ENCODE data around the gene TPO. TPM values are rescaled to one million over a fixed set of nuclear protein-coding genes. Genes with fewer than 3 reads are reported as not detected.
"Not testable (repeated sequence)": the region's sequence is repeated elsewhere in the genome, so short reads cannot be mapped to it uniquely, and the experiment has no call there.

The TPO gene
- total RNA-seq, 1 donor from 2014 or later = not detected

GRCh38 chr2:1517291-1517690, 104.0 kb downstream of the TPO start:
- H3K4me1 ChIP-seq (ENCODE audit: control insufficient read depth in 3 of 3, insufficient read depth in 3 of 3, low read length in 3 of 3); H3K9me3 ChIP-seq (ENCODE audit: control insufficient read depth in 3 of 3, low read length in 3 of 3); H3K27ac ChIP-seq (ENCODE audit: low read depth, low read length); H3K4me3 ChIP-seq (ENCODE audit: low read length in 3 of 3); H3K9ac ChIP-seq (ENCODE audit: low read depth in 1 of 3, low read length in 3 of 3); H3K36me3 ChIP-seq (ENCODE audit: control insufficient read depth in 3 of 3, insufficient read depth in 3 of 3, low read length in 3 of 3): not testable (repeated sequence)
- peaks cover 3 to 16% (median 8%) of the 10 kb centered on the region in 3 donors for H3K27me3 ChIP-seq (ENCODE audit: control insufficient read depth in 3 of 3, insufficient read depth in 3 of 3, low read length in 3 of 3)

- Histone ChIP-seq H3K36me3 (ENCODE audit: control insufficient read depth in 3 of 3, insufficient read depth in 3 of 3, low read length in 3 of 3) (peaks cover 0 to 2% (median 0%) of the 10 kb centered on the region in 3 donors), H3K27ac (ENCODE audit: low read depth, low read length) (no peak overlapping the region), H3K27me3 (ENCODE audit: control insufficient read depth in 3 of 3, insufficient read depth in 3 of 3, low read length in 3 of 3) (peaks cover 2 to 11% (median 4%) of the 10 kb centered on the region in 3 donors), H3K4me1 (ENCODE audit: control insufficient read depth in 3 of 3, insufficient read depth in 3 of 3, low read length in 3 of 3) (no peaks in the 10 kb centered on the region), H3K4me3 (ENCODE audit: low read length in 3 of 3) (no peak overlapping the region), H3K9me3 (ENCODE audit: control insufficient read depth in 3 of 3, low read length in 3 of 3) (no peaks in the 10 kb centered on the region), H3K9ac (ENCODE audit: low read depth in 1 of 3, low read length in 3 of 3) (no peak overlapping the region)
These were observed 104.5 kb downstream of the TPO start for GRCh38 chr2:1517786-1518185.

- H3K4me1 ChIP-seq (ENCODE audit: control insufficient read depth in 3 of 3, insufficient read depth in 3 of 3, low read length in 3 of 3) = no peaks in the 10 kb centered on the region
- H3K9ac ChIP-seq (ENCODE audit: low read depth in 1 of 3, low read length in 3 of 3) = no peak overlapping the region
- no peaks in the 10 kb centered on the region for H3K36me3 ChIP-seq (ENCODE audit: control insufficient read depth in 3 of 3, insufficient read depth in 3 of 3, low read length in 3 of 3)
- H3K27me3 ChIP-seq (ENCODE audit: control insufficient read depth in 3 of 3, insufficient read depth in 3 of 3, low read length in 3 of 3) = peaks cover 0 to 6% (median under 1%) of the 10 kb centered on the region in 3 donors
- H3K9me3 ChIP-seq (ENCODE audit: control insufficient read depth in 3 of 3, low read length in 3 of 3) = no peaks in the 10 kb centered on the region
- H3K27ac ChIP-seq (ENCODE audit: low read depth, low read length) = no peak overlapping the region
- H3K4me3 ChIP-seq (ENCODE audit: low read length in 3 of 3) = no peak overlapping the region
These were observed 105.1 kb downstream of the TPO start for GRCh38 chr2:1518331-1518803.

- Histone ChIP-seq H3K27me3 (ENCODE audit: control insufficient read depth in 3 of 3, insufficient read depth in 3 of 3, low read length in 3 of 3) (peaks cover 0 to 5% (median 0%) of the 10 kb centered on the region in 3 donors), H3K27ac (ENCODE audit: low read depth, low read length) (no peak overlapping the region), H3K9ac (ENCODE audit: low read depth in 1 of 3, low read length in 3 of 3) (no peak overlapping the region), H3K36me3 (ENCODE audit: control insufficient read depth in 3 of 3, insufficient read depth in 3 of 3, low read length in 3 of 3) (no peaks in the 10 kb centered on the region), H3K9me3 (ENCODE audit: control insufficient read depth in 3 of 3, low read length in 3 of 3) (no peaks in the 10 kb centered on the region), H3K4me1 (ENCODE audit: control insufficient read depth in 3 of 3, insufficient read depth in 3 of 3, low read length in 3 of 3) (no peaks in the 10 kb centered on the region), H3K4me3 (ENCODE audit: low read length in 3 of 3) (no peak overlapping the region)
These were observed 105.7 kb downstream of the TPO start for GRCh38 chr2:1518867-1519530.

GRCh38 chr2:1521191-1521877, 108.1 kb downstream of the TPO start:
- Histone ChIP-seq H3K9ac (ENCODE audit: low read depth in 1 of 3, low read length in 3 of 3) (no peak overlapping the region), H3K4me3 (ENCODE audit: low read length in 3 of 3) (no peak overlapping the region), H3K27ac (ENCODE audit: low read depth, low read length) (no peak overlapping the region)

GRCh38 chr2:1521878-1522830, 108.9 kb downstream of the TPO start:
- H3K9ac ChIP-seq (ENCODE audit: low read depth in 1 of 3, low read length in 3 of 3) = no peak overlapping the region
- H3K27ac ChIP-seq (ENCODE audit: low read depth, low read length) = no peak overlapping the region
- no peaks in the 10 kb centered on the region for H3K9me3 ChIP-seq (ENCODE audit: control insufficient read depth in 3 of 3, low read length in 3 of 3)

More at GRCh38 chr2:1521191-1521877, 108.1 kb downstream of the TPO start:
- Histone ChIP-seq H3K27me3 (ENCODE audit: control insufficient read depth in 3 of 3, insufficient read depth in 3 of 3, low read length in 3 of 3) (no peaks in the 10 kb centered on the region), H3K36me3 (ENCODE audit: control insufficient read depth in 3 of 3, insufficient read depth in 3 of 3, low read length in 3 of 3) (no peaks in the 10 kb centered on the region), H3K9me3 (ENCODE audit: control insufficient read depth in 3 of 3, low read length in 3 of 3) (no peaks in the 10 kb centered on the region), H3K4me1 (ENCODE audit: control insufficient read depth in 3 of 3, insufficient read depth in 3 of 3, low read length in 3 of 3) (no peaks in the 10 kb centered on the region)

GRCh38 chr2:1527153-1527992, 114.1 kb downstream of the TPO start:
- H3K9me3 ChIP-seq (ENCODE audit: control insufficient read depth in 3 of 3, low read length in 3 of 3) = no peaks in the 10 kb centered on the region
- H3K36me3 ChIP-seq (ENCODE audit: control insufficient read depth in 3 of 3, insufficient read depth in 3 of 3, low read length in 3 of 3) = no peaks in the 10 kb centered on the region
- no peaks in the 10 kb centered on the region for H3K4me1 ChIP-seq (ENCODE audit: control insufficient read depth in 3 of 3, insufficient read depth in 3 of 3, low read length in 3 of 3)
- H3K27me3 ChIP-seq (ENCODE audit: control insufficient read depth in 3 of 3, insufficient read depth in 3 of 3, low read length in 3 of 3) = peaks cover 0 to 6% (median 0%) of the 10 kb centered on the region in 3 donors
- no peak overlapping the region for H3K9ac ChIP-seq (ENCODE audit: low read depth in 1 of 3, low read length in 3 of 3)
- H3K4me3 ChIP-seq (ENCODE audit: low read length in 3 of 3) = no peak overlapping the region
- no peak overlapping the region for H3K27ac ChIP-seq (ENCODE audit: low read depth, low read length)

More at GRCh38 chr2:1521878-1522830, 108.9 kb downstream of the TPO start:
- Histone ChIP-seq H3K4me3 (ENCODE audit: low read length in 3 of 3) (no peak overlapping the region), H3K27me3 (ENCODE audit: control insufficient read depth in 3 of 3, insufficient read depth in 3 of 3, low read length in 3 of 3) (no peaks in the 10 kb centered on the region), H3K4me1 (ENCODE audit: control insufficient read depth in 3 of 3, insufficient read depth in 3 of 3, low read length in 3 of 3) (no peaks in the 10 kb centered on the region), H3K36me3 (ENCODE audit: control insufficient read depth in 3 of 3, insufficient read depth in 3 of 3, low read length in 3 of 3) (no peaks in the 10 kb centered on the region)

GRCh38 chr2:1528273-1529064, 115.2 kb downstream of the TPO start:
- Histone ChIP-seq H3K9ac (ENCODE audit: low read depth in 1 of 3, low read length in 3 of 3) (no peak overlapping the region), H3K4me1 (ENCODE audit: control insufficient read depth in 3 of 3, insufficient read depth in 3 of 3, low read length in 3 of 3) (no peaks in the 10 kb centered on the region), H3K4me3 (ENCODE audit: low read length in 3 of 3) (no peak overlapping the region), H3K9me3 (ENCODE audit: control insufficient read depth in 3 of 3, low read length in 3 of 3) (no peaks in the 10 kb centered on the region), H3K36me3 (ENCODE audit: control insufficient read depth in 3 of 3, insufficient read depth in 3 of 3, low read length in 3 of 3) (no peaks in the 10 kb centered on the region), H3K27me3 (ENCODE audit: control insufficient read depth in 3 of 3, insufficient read depth in 3 of 3, low read length in 3 of 3) (peaks cover 0 to 6% (median 0%) of the 10 kb centered on the region in 3 donors), H3K27ac (ENCODE audit: low read depth, low read length) (no peak overlapping the region)

Data from skeletal muscle tissue (tissue), 4 donors.